NCI-H1092 treated with DMSO at 0.1 percent for 48 hours (cell line): ENCODE measurements around the gene NCBP3.

Experiments
- DNase-seq: peaks from one replicate; lab custom pipeline; 2025; lab: John Stamatoyannopoulos, UW

The NCBP3 gene

DNA sequence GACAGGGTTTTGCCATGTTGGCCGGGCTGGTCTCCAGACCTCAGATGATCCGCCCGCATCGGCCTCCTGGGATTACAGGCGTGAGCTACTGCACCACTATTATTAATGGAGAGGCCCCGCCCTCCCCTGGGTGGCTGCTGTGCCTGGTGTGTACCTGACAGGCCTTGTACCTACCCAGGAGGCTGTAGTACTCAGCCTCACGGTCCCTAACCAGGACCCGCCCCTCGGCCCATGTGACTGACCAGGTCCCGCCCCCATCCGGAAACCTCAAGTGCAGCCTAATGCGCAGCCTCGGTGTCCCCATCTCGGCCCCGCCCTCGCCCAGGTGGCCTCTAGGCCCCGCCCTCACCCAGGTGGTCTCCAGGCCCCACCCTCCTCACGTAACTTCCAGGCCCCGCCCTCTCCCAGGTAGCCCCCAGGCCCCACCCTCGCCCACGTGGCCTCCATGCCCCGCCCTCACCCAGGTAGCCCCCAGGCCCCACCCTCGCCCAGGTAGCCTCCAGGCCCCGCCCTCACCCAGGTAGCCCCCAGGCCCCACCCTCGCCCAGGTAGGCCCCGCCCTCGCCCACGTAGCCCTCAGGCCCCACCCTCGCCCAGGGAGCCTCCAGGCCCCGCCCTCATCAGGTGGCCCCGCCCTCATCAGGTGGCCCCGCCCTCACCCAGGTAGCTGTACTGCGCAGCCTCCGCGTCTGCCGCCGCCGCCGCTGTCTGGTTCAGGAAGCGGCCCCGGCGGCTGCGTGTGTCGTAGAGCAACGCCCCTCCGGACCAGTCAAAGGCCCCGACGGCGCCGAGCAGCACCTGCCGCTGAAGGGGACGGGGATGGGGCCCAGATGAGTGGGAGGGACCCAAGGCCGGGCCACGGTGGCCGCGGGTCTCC is 91.3 kb downstream of the NCBP3 start:
- DNase-seq: peak; percentile 35

DNA sequence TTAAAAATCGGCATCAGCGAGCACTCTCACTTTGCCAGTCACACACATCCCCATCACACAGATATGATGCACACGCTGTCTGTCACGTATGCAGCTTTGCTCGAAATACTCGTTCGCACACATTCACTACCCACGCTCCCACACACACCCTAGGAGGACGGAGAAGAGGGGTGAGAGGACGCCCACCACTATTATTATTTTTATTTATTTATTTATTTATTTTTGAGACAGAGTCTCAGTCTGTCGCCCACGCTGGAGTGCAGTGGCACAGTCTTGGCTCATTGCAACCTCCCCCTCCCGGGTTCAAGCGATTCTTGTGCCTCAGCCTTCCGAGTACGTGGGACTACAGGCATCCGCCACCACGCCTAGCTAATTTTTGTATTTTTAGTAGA is 92.0 kb downstream of the NCBP3 start:
- DNase-seq: no peak

- no peak for DNase-seq
These were observed 92.4 kb downstream of the NCBP3 start for GRCh38 chr17:3753624-3754023.
